Measurements from ENCODE around the gene USP35.

Gene USP35

GRCh38 chr11:78195917-78196560 is 7.3 kb downstream of the USP35 start:
- no peaks in the 10 kb centered on the region for H3K27me3 ChIP-seq (ENCODE audit: control insufficient read depth, insufficient read depth, low read length)
- no peak for TF ChIP-seq CTCF (IDR thresholded peaks at IDR 0.05)
- H3K36me3 ChIP-seq (ENCODE audit: control insufficient read depth, insufficient read depth, low read length): no peaks in the 10 kb centered on the region
- no peak overlapping the region for H3K9ac ChIP-seq
- H3K9me3 ChIP-seq (ENCODE audit: control insufficient read depth, low read length): no peaks in the 10 kb centered on the region
- peaks cover 13% of the 10 kb centered on the region for H3K79me2 ChIP-seq
- H3K4me1 ChIP-seq: peaks cover 6% of the 10 kb centered on the region
- no peak overlapping the region for H3K4me2 ChIP-seq (ENCODE audit: low read length)
- H3K4me3 ChIP-seq (ENCODE audit: low read depth, low read length): no peak overlapping the region
- H3K27ac ChIP-seq: no peak overlapping the region
- no peak overlapping the region for H2AFZ ChIP-seq

GRCh38 chr11:78196661-78197091 is 8.0 kb downstream of the USP35 start:
- Histone ChIP-seq H3K79me2 (peaks cover 13% of the 10 kb centered on the region), H3K27me3 (ENCODE audit: control insufficient read depth, insufficient read depth, low read length) (no peaks in the 10 kb centered on the region), H3K4me2 (ENCODE audit: low read length) (no peak overlapping the region), H2AFZ (no peak overlapping the region), H3K36me3 (ENCODE audit: control insufficient read depth, insufficient read depth, low read length) (no peaks in the 10 kb centered on the region), H3K27ac (no peak overlapping the region), H3K9ac (no peak overlapping the region), H3K4me1 (peaks cover 6% of the 10 kb centered on the region), H3K9me3 (ENCODE audit: control insufficient read depth, low read length) (no peaks in the 10 kb centered on the region), H3K4me3 (ENCODE audit: low read depth, low read length) (no peak overlapping the region)
- no peak for TF ChIP-seq CTCF (IDR thresholded peaks at IDR 0.05)

- peaks cover 11% of the 10 kb centered on the region for H3K79me2 ChIP-seq
- no peak for TF ChIP-seq CTCF (IDR thresholded peaks at IDR 0.05)
- no peak overlapping the region for H2AFZ ChIP-seq
- H3K9ac ChIP-seq: no peak overlapping the region
- no peaks in the 10 kb centered on the region for H3K27me3 ChIP-seq (ENCODE audit: control insufficient read depth, insufficient read depth, low read length)
- no peak overlapping the region for H3K4me3 ChIP-seq (ENCODE audit: low read depth, low read length)
- peaks cover under 1% of the 10 kb centered on the region for H3K4me1 ChIP-seq
- H3K4me2 ChIP-seq (ENCODE audit: low read length): no peak overlapping the region
- no peak overlapping the region for H3K27ac ChIP-seq
- H3K9me3 ChIP-seq (ENCODE audit: control insufficient read depth, low read length): no peaks in the 10 kb centered on the region
- H3K36me3 ChIP-seq (ENCODE audit: control insufficient read depth, insufficient read depth, low read length): no peaks in the 10 kb centered on the region
Measured at GRCh38 chr11:78197816-78198215, 9.1 kb downstream of the USP35 start.

- no peak overlapping the region for H3K4me3 ChIP-seq (ENCODE audit: low read depth, low read length)
- H3K9me3 ChIP-seq (ENCODE audit: control insufficient read depth, low read length): no peaks in the 10 kb centered on the region
- no peak overlapping the region for H2AFZ ChIP-seq
- no peak for TF ChIP-seq CTCF (IDR thresholded peaks at IDR 0.05)
- H3K36me3 ChIP-seq (ENCODE audit: control insufficient read depth, insufficient read depth, low read length): no peaks in the 10 kb centered on the region
- no peaks in the 10 kb centered on the region for H3K4me1 ChIP-seq
- H3K27me3 ChIP-seq (ENCODE audit: control insufficient read depth, insufficient read depth, low read length): no peaks in the 10 kb centered on the region
- H3K27ac ChIP-seq: no peak overlapping the region
- H3K4me2 ChIP-seq (ENCODE audit: low read length): no peak overlapping the region
- H3K79me2 ChIP-seq: peaks cover 5% of the 10 kb centered on the region
- no peak overlapping the region for H3K9ac ChIP-seq
Measured at GRCh38 chr11:78199015-78199652, 10.4 kb downstream of the USP35 start.

- Histone ChIP-seq H3K36me3 (ENCODE audit: control insufficient read depth, insufficient read depth, low read length) (no peaks in the 10 kb centered on the region), H3K4me1 (no peaks in the 10 kb centered on the region), H3K9me3 (ENCODE audit: control insufficient read depth, low read length) (no peaks in the 10 kb centered on the region), H3K27ac (no peak overlapping the region), H3K9ac (no peak overlapping the region), H3K27me3 (ENCODE audit: control insufficient read depth, insufficient read depth, low read length) (no peaks in the 10 kb centered on the region), H3K79me2 (peaks cover 3% of the 10 kb centered on the region), H3K4me2 (ENCODE audit: low read length) (no peak overlapping the region), H2AFZ (no peak overlapping the region), H3K4me3 (ENCODE audit: low read depth, low read length) (no peak overlapping the region)
- TF ChIP-seq CTCF (IDR thresholded peaks at IDR 0.05): no peak
Measured at GRCh38 chr11:78199653-78200015, 10.9 kb downstream of the USP35 start.

Measured in parathyroid adenoma (tissue), 2 donors.